Measurements from ENCODE around the gene THSD7A.

GRCh38 chr7:11775401-11775800 is 56.6 kb downstream of the THSD7A start:
- TF ChIP-seq CTCF (conservative IDR thresholded peaks at IDR 0.05; ENCODE audit: low read depth, low read length) (no peak), EZH2 (IDR thresholded peaks at IDR 0.05; ENCODE audit: borderline replicate concordance, low read depth, low read length, poor library complexity, severe bottlenecking) (no peak)
